ENCODE results near the gene RNF215.

DNA sequence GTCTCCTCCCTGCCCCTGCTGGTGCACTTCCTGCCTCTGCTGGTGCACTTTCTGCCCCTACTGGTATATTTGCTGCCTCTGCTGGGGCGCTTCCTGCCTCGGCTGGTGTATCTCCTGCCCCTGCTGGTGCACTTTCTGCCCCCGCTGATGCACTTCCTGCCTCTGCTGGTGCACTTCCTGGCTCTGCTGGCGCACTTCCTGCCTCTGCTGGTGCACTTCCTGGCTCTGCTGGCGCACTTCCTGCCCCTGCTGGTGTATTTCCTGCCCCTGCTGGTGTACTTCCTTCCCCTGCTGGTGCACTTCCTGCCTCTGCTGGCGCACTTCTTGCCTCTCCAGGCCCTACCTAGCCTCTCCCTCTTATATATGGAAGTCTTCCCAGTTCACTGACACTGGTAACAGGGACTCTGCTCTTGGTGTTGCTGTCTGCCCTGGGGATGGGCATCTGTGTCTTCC is 48.5 kb upstream of the RNF215 start:
- TF ChIP-seq POLR2AphosphoS5 (IDR thresholded peaks at IDR 0.05), result no peak
- no peak for TF ChIP-seq CTCF (IDR thresholded peaks at IDR 0.05)
- no peak for TF ChIP-seq POLR2A (IDR thresholded peaks at IDR 0.05; ENCODE audit: low read depth)

All from esophagus muscularis mucosa (tissue), 3 donors.